GM21367 (cell line): ENCODE measurements around the gene BATF2.
"Not testable (repeated sequence)": the region's sequence is repeated elsewhere in the genome, so short reads cannot be mapped to it uniquely, and the experiment has no call there.

ENCODE experiments used
- ATAC-seq: cut with Tn5 transposase; IDR thresholded peaks from one replicate; pipeline ENCODE4 v1.9.1; 2021; ENCODE audit not compliant: unreplicated experiment

Gene BATF2, protein sequence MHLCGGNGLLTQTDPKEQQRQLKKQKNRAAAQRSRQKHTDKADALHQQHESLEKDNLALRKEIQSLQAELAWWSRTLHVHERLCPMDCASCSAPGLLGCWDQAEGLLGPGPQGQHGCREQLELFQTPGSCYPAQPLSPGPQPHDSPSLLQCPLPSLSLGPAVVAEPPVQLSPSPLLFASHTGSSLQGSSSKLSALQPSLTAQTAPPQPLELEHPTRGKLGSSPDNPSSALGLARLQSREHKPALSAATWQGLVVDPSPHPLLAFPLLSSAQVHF

DNA sequence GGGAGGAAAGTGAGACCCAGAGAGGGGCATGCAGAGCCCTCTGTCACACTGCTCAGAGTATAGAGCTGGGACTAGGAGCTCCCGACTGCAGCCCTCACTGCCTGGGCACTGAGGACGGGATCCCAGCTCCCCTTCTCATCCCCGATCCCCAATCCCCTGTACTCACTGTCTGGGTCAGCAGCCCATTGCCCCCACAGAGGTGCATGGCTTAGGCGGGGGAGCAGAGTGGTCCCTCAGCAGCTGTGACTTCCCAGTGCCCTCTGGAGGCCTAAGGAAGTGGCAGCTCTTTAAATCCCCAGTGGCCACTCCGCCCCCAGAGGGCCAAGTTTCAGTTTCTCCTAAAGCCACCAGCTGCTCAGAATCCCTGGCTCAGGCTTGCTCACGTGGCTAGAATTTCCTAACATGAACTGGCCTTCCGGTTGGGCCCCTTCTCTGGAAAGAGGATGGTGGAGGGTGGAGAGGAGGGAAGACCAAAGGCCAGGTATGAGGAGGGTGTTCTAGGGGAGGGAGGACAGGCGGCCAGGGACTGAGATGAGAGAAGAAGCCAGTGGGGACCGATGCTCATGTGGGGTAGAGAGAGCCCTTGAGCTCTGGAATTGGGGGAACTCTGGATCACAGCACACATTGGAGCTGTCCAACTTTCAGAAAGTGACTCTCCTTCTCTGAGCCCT, at the start of gene BATF2:
TSS of gene BATF2 (minus strand) at position 262 of the 671 bp plus-strand sequence. CDS start at position 205, 57 bp downstream.
- ATAC-seq: no peak

DNA sequence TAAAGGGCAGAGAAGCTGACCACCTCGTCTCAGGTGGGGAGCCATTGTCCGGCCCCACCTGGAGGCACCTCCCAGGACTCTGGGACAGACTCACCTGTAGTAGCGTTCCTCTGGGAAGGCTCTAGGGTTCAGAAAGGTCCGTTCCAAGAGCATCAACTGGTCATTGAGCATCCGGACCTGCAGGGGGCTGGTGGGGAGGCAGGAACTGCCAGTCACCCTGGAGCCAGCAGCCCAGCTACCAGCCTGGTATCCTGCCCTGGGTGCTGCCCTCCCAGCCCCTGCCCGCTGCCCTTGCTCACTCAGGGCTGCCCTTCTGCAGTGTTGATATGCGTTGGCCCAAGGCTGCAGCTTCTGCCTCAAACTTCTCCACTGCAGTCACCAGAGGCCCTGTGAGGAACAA, 49.0 kb upstream of the BATF2 start:
- no peak for ATAC-seq

DNA sequence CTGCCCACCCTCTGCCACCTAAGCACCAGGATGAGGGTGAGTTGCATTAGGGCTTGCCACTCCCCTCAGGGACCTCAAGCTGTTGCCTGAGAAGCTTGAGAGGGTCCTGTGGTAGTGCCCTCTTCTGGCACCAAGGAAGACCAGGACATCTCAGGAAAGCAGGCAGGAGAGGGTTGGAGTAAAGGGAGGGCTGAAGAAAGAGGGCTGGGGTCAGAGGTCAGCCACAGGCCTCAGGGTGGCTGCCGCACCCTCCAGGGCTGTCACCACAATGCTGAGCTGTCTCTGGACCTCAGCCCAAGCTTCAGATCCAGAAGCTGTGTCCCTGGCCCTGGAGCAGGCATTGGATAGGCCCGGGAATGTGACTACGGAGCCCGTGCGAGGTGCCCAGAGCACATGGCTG, 48.3 kb upstream of the BATF2 start:
- ATAC-seq: no peak

DNA sequence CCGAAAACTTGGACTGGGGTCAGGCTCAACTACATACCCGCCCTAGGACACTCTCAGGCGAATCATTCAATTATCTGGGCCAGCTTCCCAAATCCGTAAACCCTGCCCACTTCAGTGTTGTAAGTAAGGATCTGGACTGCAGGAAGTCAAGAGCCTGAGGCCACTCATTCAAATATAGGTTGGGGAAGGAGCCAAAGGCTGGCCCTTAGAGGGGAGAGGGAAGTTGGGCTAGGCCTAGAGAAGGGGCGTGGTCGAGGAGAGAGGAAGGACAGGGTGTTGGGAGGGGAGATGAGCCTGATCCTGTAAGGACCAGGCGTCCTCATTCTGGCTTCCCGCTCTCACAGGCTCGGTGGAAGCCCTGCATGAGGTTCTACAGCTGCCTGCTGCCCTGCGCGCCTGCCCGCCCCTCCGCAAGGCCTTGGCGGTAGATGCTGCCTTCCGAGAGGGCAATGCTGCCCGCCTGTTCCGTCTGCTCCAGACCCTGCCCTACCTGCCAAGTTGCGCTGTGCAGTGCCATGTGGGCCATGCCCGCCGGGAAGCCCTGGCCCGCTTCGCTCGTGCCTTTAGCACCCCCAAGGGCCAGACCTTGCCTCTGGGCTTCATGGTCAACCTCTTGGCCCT, 47.2 kb upstream of the BATF2 start:
- ATAC-seq: no peak

- ATAC-seq: no peak
These were observed 46.1 kb upstream of the BATF2 start for GRCh38 chr11:65042891-65043290.

GRCh38 chr11:65040847-65041622, 44.3 kb upstream of the BATF2 start, which contains the start of gene SAC3D1:
Gene SAC3D1, plus strand, starts transcription at chr11:65041210. Its CDS starts 83 bp downstream, at chr11:65041293.
- ATAC-seq: peak; percentile 68

DNA sequence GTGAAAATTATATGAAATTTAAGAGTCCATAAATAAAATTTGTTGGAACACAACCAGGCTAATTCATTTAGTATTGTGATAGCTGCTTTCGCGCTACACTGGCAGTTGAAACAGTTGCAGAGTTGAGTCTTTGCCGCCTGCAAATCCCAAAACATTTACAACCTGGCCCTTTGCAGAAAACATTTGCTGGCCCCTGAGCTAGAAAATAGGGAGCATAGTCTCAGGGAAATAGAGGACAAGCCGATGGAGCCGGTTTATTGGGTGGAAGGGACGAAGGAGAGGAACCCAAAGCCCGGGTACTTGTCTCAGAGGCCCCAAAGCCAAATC, 43.7 kb upstream of the BATF2 start:
- no peak for ATAC-seq

GRCh38 chr11:65036931-65037330, 40.2 kb upstream of the BATF2 start:
- ATAC-seq: no peak

DNA sequence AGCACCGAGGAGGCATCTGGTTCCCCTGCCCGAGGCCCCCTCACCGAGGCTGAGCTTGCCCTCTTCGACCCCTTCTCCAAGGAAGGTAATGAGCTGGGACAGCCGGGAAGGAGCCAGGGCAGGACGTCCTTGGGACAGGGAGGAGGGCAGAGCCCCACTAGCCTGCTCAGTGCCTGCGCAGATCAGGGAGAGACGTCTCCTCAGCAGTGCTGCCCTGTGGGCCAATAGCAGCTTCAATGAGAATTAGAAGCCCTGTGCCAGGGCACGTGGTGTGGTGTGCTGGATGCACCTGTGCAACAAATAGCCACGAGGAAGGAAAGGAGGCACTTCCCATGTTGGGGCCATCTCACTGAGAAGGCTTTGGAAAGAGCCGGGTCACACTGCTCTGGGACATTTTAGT, 38.8 kb upstream of the BATF2 start:
- no peak for ATAC-seq

GRCh38 chr11:65034423-65034822, 37.7 kb upstream of the BATF2 start:
- ATAC-seq: no peak

DNA sequence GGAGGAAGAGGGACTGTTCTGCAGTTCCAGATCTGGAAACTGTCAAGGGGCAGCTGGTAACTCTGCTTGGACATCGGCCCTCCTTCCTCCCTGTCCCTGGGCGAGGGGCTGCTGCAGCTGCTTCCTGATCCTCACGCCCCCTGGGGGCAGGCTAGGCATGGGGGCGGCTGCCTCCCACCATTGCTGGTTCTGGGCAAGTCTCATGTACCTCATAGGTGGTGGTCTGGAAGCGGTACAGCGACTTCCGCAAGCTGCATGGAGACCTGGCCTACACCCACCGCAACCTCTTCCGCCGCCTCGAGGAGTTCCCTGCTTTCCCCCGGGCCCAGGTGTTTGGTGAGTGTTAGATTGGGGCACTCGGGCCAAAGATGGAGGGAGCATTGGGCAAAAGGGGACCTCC, 35.4 kb upstream of the BATF2 start:
- ATAC-seq: no peak

- ATAC-seq: peak; percentile 69
These were observed 30.7 kb upstream of the BATF2 start, which contains the start of gene SNX15 for GRCh38 chr11:65027213-65028067. Gene SNX15, plus strand, starts transcription at chr11:65027439. Its CDS starts 99 bp downstream, at chr11:65027538.

DNA sequence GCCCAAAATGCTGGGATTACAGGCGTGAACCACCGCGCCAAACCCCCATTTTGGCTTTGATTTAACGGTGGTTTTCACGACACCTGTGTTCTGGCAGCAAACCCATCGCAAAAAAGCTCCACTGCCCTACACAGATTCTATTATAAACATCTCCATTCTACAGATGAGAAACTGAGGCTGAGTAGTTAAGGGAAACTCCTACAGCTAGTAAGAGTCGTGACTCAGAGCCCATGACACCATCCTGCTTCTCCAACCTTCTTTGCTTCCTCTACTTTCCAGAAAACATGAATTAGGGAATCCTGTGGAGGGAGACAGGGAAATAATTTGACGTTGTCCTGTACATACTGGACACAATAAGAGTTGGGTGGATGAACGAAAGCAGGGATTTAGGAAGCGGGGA, 30.0 kb upstream of the BATF2 start:
- ATAC-seq: no peak

- ATAC-seq: not testable (repeated sequence)
These were observed 26.7 kb upstream of the BATF2 start for GRCh38 chr11:65023502-65023901.

- no peak for ATAC-seq
These were observed 24.7 kb upstream of the BATF2 start for GRCh38 chr11:65021509-65021908.

GRCh38 chr11:65021003-65021402, 24.2 kb upstream of the BATF2 start:
- ATAC-seq: no peak

GRCh38 chr11:65019824-65020223, 23.1 kb upstream of the BATF2 start:
- no peak for ATAC-seq

DNA sequence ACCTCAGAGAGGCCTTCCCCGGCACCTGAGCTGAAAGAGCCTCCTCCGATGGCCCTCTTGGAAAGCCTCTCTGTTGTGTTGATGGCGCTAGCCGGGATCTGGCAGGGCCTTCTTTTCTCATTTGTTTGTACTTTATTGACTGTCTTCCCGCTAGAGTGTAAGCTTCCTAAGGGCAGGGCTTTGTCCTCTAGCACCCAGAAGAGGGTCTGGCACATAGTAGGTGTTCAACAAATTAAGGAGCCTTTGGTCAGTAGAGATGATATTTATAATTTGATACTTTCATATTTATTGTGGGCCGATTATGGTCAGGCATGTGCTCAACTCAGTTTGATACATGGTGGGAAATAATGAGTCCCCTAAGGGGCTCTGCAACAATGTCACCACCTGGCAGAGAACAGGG, 21.2 kb upstream of the BATF2 start:
- no peak for ATAC-seq

DNA sequence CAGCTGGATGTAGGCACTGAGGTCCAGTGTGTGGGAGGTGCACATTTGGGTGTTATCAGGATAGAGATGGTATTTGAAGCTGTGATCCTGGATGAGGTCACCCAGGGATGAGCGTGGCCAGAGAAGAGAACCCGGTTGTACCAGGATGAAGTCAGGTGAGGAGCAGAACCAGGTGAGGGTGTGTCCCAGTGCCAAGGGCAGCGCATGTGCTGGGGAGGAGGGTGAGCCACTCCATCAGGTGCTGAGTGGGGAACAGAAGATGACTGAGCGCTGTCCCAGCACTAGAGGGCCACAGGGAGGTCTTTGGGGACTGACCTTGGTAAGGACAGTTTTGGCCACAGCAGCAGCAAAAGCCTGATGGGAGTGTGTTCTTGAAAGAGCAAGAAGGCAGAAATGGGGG, 19.9 kb upstream of the BATF2 start:
- ATAC-seq: no peak

GRCh38 chr11:65014726-65015227, 18.0 kb upstream of the BATF2 start:
- no peak for ATAC-seq
